OCI-M1 (cell line): ENCODE measurements around the gene WDR72.
A peak's percentile ranks its signal among the peaks of the same experiment; 100 is the strongest.

Experiments
- DNase-seq: peaks from one replicate; lab custom pipeline; 2025; lab: John Stamatoyannopoulos, UW

WDR72 gene

DNA sequence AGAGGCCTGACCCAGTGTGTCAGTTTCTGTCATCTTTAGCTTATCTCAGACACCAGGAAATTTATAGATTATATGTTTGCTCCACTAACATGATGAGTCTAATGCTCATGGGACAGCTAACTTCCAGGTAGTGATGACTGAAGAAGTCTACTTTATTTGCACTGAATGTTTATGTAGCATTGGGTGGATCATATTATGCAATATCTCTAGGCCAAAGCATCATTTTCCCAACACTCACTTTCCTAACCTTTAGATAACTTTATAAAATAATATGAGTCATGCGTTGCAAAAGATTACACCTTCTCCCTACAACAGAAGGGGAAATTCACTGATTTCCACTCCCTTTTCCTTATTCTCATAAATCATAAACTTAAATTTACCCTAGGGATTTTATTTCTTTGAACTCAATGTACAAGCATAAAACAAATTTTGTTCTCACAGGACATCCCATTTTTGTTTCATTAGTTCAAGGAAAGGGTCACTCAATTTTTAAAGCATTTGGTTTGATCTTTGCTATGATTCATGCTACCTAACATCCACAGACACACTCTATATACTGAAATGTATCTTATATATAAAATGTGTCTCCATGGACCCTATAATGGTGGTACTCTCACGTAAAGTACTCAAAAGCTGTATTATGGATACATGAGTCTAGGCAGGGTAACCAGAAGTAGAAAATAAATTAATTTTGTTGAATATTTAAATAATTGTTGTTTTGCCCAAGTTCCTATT lies 225.2 kb downstream of the WDR72 start:
- no peak for DNase-seq

DNA sequence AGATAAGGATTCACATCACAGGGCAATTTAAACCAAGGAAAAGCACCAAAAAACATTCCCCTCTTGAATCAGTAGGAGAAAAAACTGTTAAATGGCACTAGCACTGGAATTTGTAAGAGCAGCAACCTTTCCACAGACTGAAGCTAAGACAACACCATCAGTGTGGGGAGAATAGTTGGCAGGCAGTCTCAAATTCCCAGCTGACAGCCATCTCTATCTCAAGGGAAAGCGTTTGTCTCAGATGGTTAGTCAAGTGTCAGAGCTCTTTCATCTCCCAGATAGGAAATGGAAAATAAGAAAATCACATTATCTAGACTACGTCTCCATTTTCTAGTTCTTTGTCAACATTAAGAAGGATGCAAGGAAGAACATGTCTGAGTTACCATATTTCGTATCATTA lies 228.7 kb downstream of the WDR72 start:
- DNase-seq: no peak

DNA sequence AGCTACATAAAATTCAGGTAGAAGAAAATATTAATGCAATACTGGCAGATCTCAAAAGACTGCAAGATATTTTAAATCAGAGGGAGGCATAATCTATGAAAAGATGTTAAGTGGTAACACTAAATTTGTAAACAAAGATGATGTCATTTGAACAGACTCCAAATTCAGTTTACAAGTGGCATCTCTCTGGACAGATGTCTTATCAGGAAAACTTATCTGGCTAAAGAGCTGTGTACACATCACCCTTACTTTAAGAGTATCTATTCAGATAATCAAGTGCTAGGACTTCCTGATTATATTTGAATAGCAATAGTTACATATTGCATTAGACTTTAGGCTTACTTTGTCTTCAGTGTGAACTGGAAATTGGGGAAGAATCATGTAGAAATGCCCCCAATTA lies 231.5 kb downstream of the WDR72 start:
- no peak for DNase-seq

DNA sequence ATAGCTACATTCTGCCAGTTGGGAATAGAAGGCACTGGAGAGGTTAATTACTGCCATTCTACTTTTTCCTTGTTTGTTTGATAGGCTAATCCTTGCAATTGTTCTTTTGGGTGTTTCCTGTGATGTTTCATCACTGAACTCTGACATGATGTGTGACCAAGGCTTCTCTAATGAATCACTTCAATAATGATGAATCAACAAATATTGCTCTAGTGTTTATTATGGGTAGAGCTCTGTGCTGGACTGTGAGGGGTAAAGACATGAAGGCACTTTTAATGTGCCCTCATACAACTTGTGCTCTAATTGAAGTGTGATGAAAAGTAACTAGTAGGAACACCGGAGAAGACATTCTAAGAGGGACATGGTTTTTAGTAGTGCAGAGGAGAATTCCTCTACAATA lies 233.6 kb downstream of the WDR72 start:
- no peak for DNase-seq

DNA sequence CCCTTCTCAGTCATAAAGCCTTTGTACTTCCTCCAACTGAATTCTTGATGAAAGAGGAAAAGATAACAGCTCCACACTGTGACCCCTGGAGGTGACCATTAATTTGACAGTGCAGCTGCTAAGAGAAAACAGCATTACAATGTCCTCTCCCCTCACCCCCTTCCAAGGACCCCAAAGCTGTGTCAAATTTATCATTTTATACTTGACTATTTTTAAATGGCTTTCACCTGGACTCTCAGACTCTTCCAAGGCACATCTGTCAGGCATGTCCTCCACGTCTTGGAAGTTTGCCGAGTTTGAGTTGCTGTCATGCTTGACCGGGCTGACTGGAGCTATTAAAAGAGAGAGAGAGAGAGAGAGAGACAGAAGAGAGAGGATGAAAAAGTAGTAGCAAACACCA lies 236.5 kb downstream of the WDR72 start:
- peak; percentile 6 for DNase-seq

DNA sequence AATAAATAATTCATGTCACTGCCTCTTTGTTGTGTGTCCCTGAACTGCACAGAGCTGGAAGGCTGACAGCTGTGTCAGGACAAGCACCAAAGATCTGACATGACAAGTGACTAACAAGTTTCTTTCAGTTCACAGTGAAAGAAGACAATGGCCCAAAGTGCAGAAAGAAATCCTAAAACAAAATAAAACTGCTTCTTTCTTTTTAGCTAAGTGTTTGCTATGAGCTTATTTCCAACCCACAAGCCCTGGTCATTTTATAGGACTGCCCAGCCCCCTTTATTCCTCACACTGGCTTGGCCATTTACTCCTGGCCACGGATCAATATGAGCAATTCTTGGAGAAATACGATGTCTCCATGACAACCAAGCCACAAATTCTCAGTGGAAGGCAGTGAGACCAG lies 238.5 kb downstream of the WDR72 start:
- DNase-seq: no peak

DNA sequence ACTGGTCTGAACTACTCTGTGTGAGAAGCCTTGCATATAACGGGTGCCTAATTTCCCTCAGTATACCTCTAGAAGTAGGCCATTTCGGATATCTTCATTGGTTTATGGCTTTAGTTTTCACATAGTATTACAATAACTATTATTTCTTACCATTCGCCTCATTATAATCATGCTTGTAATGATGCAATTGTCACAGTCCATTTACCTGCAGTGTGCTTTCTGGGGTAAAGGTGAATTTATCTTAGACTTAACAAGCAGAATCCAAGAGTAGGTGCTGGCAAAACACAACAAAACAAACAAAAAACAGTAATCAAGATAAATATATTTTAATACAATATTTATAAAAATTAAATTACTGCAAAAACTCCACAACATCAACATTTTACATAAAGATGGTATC lies 246.0 kb downstream of the WDR72 start:
- DNase-seq: no peak

DNA sequence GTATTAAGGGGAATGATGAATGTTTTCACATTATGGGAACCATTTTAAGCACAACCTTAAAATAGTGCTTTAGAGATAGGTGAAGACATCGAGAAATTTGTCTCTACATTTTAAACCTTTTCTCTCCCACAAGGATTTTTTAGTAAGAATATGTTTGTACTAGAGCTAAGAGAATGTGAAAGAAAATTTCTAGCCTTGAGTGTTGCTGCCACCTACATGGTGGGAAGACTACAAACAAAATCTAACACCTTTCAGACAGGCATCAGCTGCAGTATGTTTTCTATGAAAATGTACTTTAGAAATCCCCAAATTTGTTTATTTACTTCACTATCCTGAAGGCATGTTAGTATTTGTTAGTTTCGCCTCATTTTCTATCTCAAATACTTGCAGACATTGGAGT lies 247.4 kb downstream of the WDR72 start:
- DNase-seq: peak; percentile 3

DNA sequence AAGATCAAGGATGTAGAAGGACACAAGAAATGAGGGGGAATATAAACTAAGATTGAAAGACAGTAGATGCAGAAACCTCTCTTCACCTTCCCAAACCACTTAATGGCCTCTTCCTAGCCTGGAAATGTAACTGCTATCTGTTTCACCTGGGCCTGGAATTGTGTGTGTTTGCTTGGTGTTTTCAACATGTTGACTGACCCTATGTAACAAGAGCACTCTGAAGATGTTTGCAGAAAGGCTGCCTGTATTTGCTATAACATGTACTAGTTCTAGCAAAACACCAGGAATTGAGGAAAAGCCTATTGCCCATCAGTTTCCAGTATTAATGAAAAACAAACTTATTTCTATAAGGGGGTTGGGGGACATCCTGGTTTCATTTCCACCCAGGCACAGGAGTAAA lies 248.3 kb downstream of the WDR72 start:
- DNase-seq: no peak

DNA sequence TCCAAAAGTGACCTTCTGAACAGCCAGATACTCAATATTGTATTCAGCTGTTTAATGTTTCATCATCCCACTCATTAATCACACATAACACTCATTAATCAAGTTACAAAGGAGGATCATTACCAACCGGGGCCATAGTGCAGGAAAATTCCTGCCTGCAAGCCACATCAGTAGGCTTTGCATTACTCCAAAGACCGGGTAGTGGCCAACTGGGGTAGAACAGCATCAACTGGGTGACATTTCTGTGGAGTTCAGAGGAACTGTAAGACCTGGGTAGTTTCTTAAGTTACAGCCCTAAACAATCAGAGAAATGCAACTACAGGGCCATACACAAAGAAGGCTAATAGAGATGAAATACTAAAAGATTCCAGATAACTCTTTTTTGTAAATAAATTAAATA lies 253.1 kb downstream of the WDR72 start:
- no peak for DNase-seq

DNA sequence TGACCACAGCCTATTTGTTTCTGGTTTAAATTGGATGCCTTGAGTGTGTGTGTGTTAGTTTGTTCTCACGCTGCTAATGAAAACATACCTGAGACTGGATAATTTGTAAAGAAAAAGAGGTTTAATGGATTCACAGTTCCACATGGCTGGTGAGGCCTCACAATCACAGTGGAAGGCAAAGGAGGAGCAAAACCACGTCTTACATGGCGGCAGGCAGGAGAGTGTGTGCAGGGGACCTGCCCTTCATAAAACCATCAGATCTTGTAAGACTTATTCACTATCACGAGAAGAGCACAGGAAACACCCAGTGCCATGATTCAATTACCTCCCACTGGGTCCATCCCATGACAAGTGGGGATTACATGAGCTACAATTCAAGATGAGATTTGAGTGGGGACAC lies 260.5 kb downstream of the WDR72 start:
- no peak for DNase-seq

DNA sequence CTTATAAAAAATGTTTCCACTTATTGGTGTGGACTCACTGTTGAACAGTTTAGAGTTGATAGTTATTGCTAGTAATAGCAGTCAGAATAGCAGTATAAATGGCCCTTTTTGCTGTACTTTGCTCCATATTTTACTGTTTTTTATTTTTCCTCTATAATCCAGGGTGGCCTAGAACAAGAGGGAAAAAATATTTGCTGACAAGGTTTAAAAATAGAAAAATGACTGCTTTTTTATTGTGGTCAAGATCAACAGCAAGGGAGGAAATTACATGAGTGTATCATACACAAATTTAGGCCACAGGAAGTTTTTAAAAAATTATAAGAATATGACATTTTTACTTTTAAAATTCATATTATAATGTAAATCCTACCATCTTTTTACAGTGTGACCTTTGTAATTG lies 269.1 kb downstream of the WDR72 start:
- DNase-seq: no peak

DNA sequence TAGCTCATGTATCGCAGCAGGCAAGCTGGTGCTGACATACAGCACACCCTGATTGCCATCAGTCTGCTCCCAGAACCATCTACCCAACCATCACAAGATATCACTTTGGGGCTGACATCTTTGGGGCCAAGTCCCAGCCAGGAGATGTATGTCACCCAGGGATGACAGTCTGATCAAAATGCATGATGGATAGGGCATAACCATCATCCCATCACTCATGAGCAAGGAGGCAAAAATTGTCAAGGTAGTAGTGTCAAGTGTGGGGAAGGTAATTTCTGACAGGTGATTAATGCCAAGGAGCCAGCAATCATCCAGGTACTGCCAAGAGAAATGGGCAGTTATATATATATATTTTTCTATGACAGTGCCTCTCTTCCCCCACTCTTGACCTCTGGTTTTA lies 277.4 kb downstream of the WDR72 start:
- no peak for DNase-seq

DNA sequence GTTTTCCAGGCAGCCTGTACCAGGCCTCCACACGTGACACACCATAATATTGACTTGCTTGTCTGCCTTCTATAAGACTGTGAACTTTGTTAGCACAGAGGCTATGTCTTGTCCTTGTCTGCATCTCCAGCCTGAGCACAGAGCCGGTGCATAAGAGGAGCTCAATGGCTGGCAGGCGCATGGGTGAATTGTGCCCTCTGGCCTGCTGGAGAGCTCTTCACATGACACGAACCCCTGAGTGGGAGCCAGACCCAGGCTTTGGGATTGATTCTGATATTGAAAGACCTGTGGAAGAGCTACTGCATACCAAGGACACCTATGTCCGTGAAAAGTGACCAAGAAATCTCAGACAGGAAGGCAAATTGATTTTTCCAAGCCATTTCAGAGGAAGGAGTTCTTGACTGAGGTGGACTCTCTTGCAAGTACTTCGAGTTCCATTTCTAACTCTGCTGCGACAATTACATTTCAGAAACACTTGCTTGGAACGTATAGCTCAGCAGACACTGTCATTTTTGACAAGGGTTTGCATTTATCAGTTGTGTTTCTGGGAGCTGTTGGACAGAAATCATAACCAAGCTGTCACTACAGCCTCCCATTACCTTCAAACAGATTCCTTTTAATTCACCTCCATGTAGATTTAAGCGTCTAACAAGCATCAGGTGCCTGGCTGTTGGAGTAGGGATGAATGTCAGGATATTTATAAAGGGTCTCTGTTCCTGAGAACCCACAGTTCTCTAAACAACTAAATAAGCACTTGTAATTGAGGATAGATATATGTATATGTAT lies 281.3 kb downstream of the WDR72 start:
- DNase-seq: no peak

DNA sequence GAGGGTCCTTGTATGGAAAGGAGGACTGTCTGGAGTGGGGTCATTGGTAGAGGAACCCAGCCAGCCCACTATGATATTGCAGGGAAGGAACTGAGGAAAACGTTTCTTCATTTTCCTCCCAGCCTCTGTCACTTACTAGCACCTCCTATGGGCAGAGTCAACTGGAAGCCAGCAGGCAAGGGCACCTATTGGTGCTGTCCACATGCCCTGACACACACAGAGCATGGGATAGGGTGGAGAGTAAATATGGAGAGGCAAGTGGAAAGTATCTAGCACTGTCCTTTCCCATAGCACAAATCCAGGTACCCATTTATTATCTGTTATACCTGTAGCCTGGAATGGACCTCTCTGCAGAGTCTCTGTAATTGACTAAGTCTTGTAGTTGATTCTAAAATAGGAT lies 285.6 kb downstream of the WDR72 start:
- DNase-seq: no peak

DNA sequence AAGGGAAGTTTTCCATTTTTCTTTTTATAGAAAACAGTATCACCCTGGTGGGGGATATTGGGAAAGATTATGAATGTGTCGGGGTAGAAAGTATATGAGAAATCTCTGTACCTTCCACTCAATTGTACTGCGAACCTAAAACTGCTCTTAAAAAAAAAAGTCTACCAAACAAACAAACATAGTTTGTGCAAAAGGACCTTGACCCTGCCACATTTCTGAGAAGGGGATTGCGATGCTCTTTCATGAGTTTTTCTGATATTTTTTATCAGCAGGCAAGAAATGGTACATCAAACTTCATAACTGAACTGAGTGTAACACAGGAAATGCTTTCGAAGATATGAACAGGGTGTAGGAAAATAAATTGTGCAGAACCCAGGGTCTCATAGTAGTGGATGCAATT lies 286.0 kb downstream of the WDR72 start:
- DNase-seq: no peak

DNA sequence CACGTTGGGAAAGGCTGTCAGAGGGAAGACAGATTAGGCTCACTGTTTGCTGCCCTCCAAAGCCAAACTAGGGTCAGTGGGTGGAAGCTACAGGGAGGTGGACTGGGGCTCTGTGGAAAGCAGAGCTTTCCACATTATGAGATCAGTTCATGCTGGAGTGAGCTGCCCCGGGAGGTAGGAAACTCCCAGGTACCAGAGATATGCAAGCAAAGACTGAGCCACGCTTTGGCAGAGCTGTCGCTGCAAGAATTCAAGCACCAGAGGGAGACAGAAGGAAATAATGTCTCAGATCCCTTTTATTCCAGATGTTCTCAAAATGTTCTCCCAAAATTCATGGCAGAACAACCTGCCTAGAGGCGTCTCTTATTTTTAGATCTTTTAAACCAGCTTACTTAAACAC lies 286.6 kb downstream of the WDR72 start:
- no peak for DNase-seq

DNA sequence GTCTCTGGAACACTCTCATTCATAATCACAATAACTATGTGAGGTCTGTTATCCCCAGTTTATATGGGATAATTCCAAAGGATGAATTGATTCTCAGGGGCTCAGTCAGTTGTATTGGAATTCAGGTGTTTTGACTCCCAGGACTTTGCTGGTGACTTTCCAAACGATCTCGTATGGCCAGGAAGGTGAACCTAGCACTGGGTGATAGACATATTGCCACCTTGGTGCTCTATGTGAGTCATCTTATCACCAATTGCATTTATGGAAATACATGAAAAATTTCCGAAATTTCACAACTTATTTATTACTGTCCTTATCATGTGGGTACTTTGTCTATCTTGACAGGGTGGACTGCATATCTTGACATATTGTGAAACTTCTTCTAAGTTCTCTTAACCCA lies 287.3 kb downstream of the WDR72 start:
- no peak for DNase-seq

DNA sequence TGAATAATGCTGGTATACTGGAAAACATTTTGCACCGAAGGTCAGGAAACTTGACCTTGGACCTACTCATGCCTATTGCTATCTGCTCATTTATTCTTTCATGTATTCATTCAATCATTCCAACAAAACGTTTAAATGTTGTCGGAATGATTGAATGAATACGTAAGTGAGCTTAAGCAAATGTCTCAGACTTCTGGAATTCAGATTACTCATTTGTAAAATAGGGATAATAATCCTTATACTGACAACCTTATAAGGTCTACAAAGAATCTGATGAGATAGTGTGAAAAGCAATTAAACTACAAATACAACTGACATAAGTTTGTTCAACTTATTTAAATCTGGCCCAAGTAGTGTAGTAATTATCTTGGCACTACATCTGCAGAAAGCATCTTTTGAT lies 288.7 kb downstream of the WDR72 start:
- DNase-seq: no peak

DNA sequence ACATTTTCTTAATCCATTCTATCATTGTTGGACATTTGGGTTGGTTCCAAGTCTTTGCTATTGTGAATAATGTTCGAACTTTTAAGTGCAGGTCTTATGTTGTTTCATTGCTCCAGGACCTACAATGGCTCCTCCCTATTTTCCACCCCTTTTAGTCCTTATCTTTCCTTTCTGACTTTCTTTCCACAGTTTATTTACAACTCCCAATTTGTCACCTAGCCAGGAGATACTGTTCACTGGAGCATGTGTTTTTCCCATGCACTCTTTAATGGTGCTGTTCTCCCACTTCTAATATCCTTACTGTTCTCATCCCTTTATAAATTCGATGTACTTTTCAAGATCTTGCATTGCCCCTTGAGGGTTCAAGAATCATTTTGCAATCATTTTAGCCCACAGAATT lies 290.0 kb downstream of the WDR72 start:
- DNase-seq: no peak
